ENCODE data around the gene CDC25B. TPM values are rescaled to one million over a fixed set of nuclear protein-coding genes. Genes with fewer than 3 reads are reported as not detected.
A peak's percentile ranks its signal among the peaks of the same experiment; 100 is the strongest.

The CDC25B gene
- total and polyA plus RNA-seq, 2 of the 13 experiments (the other 11 are each of a cell fraction or from before 2014, with no cell fraction given) = 14.5 to 19.4 TPM

GRCh38 chr20:3820048-3820900, 24.2 kb downstream of the CDC25B start, which contains the start of gene AP5S1 (continued):
- TF ChIP-seq ZNF576 (CRISPR knock-in tag; IDR thresholded peaks at IDR 0.05) (peak; percentile 76; the same call in 1 of the 2 replicates), ZNF761 (CRISPR knock-in tag; conservative IDR thresholded peaks at IDR 0.05) (peak; percentile 94), WIZ (CRISPR knock-in tag; IDR thresholded peaks at IDR 0.05) (peak; percentile 66; the same call in 1 of the 2 replicates), MXD4 (CRISPR knock-in tag; IDR thresholded peaks at IDR 0.05) (peak; percentile 88; the same call in 1 of the 2 replicates), HOXA3 (CRISPR knock-in tag; IDR thresholded peaks at IDR 0.05) (peak; percentile 100), FLYWCH1 (CRISPR knock-in tag; IDR thresholded peaks at IDR 0.05) (peak; percentile 95; the same call in 1 of the 2 replicates), ZNF629 (CRISPR knock-in tag; conservative IDR thresholded peaks at IDR 0.05) (peak; percentile 58), ZFP36 (IDR thresholded peaks at IDR 0.05; ENCODE audit: borderline replicate concordance, low read depth, low read length, partially characterized antibody) (no peak), ZNF18 (CRISPR knock-in tag; IDR thresholded peaks at IDR 0.05; ENCODE audit: insufficient replicate concordance) (peak; percentile 78), ZNF33A (CRISPR knock-in tag; IDR thresholded peaks at IDR 0.05; ENCODE audit: borderline replicate concordance) (no peak), THAP9 (CRISPR knock-in tag; IDR thresholded peaks at IDR 0.05; ENCODE audit: borderline replicate concordance) (peak; percentile 99), ZNF275 (CRISPR knock-in tag; IDR thresholded peaks at IDR 0.05; ENCODE audit: borderline replicate concordance) (peak; percentile 98; the same call in 1 of the 2 replicates), IRF1 (CRISPR knock-in tag; IDR thresholded peaks at IDR 0.05; ENCODE audit: low read depth) (peak; percentile 75; the same call in 1 of the 2 replicates), ESRRA (CRISPR knock-in tag; IDR thresholded peaks at IDR 0.05; ENCODE audit: low read depth) (peak; percentile 79), ZNF234 (CRISPR knock-in tag; conservative IDR thresholded peaks at IDR 0.05) (peak; percentile 99), HOXA5 (CRISPR knock-in tag; IDR thresholded peaks at IDR 0.05) (peak; percentile 96), ZFP37 (CRISPR knock-in tag; IDR thresholded peaks at IDR 0.05; ENCODE audit: borderline replicate concordance) (peak; percentile 89), SIX1 (CRISPR knock-in tag; IDR thresholded peaks at IDR 0.05; ENCODE audit: borderline replicate concordance) (0 out of 2 replicates have a peak, but pooled peaks have one; percentile 4), POGK (CRISPR knock-in tag; conservative IDR thresholded peaks at IDR 0.05) (peak; percentile 97)

Measured in HepG2 (cell line).